Neutrophil (primary cell): Measurements from ENCODE around the gene OR6X1.
A peak's percentile ranks its signal among the peaks of the same experiment; 100 is the strongest.

Experiments
- H3K27ac ChIP-seq: fragments of 200-600 bp; sonication (generic); 2 replicates; pipeline ENCODE4 v1.5.1; 2016; ENCODE audit warnings: mild to moderate bottlenecking, moderate library complexity
- H3K27me3 ChIP-seq: fragments of 200-600 bp; sonication (generic); 2 replicates; pipeline ENCODE4 v1.6.0; 2016; ENCODE audit warnings: mild to moderate bottlenecking
- H3K36me3 ChIP-seq: fragments of 200-600 bp; sonication (generic); 2 replicates; pipeline ENCODE4 v1.5.1; 2017
- H3K4me1 ChIP-seq, 2 experiments: fragments of 200-600 bp in 1 of 2; sonication (generic) in 1 of 2; 1 replicate in 1 of 2; 2 replicates in 1 of 2; pipeline versions ENCODE4 v1.5.1 to v1.6.1; 2013 to 2016; ENCODE audit warnings: low read depth in 1 of 2, low read length in 1 of 2, mild to moderate bottlenecking in 1 of 2, moderate library complexity in 1 of 2; ENCODE audit not compliant: control insufficient read depth in 1 of 2, insufficient read depth in 1 of 2
- H3K4me3 ChIP-seq, 2 experiments: fragments of 200-600 bp in 1 of 2; sonication (generic) in 1 of 2; 1 replicate in 1 of 2; 2 replicates in 1 of 2; pipeline ENCODE4 v1.5.1; 2013 to 2016; ENCODE audit warnings: low read depth in 1 of 2, low read length in 1 of 2, mild to moderate bottlenecking in 1 of 2, moderate library complexity in 1 of 2
- H3K9me3 ChIP-seq: fragments of 200-600 bp; sonication (generic); 2 replicates; pipeline ENCODE4 v1.5.1; 2016
- CTCF ChIP-seq: fragments of 200-600 bp; sonication (generic); IDR thresholded peaks from 2 replicates; pipeline ENCODE4 v1.5.1; 2016; ENCODE audit warnings: antibody characterized with exemption

Gene OR6X1

GRCh38 chr11:123742031-123742723 lies 12.1 kb downstream of the OR6X1 start:
- no peak overlapping the region for H3K27ac ChIP-seq
- H3K27me3 ChIP-seq = peaks cover 34% of the 10 kb centered on the region
- no peaks in the 10 kb centered on the region for H3K36me3 ChIP-seq
- peaks cover 17 to 20% of the 10 kb centered on the region in 2 experiments for H3K4me1 ChIP-seq
- no peaks in the 10 kb centered on the region for H3K9me3 ChIP-seq
- peak overlapping the region; percentile 71 to 82 for H3K4me3 ChIP-seq
- no peak for TF ChIP-seq CTCF

- peak within 1 kb of the TSS; percentile 71 to 82 for H3K4me3 ChIP-seq
- peaks cover 30% of the 10 kb centered on the region for H3K27me3 ChIP-seq
- H3K4me1 ChIP-seq = peaks cover 17 to 20% of the 10 kb centered on the region in 2 experiments
- H3K9me3 ChIP-seq = no peaks in the 10 kb centered on the region
- H3K27ac ChIP-seq = peak within 1 kb of the TSS; percentile 16
- H3K36me3 ChIP-seq = no peaks in the 10 kb centered on the region
- no peak for TF ChIP-seq CTCF
These were observed 12.9 kb downstream of the OR6X1 start, which contains the start of gene ZNF202 for GRCh38 chr11:123741159-123742030. ZNF202 (minus strand) TSS chr11:123741660; CDS start chr11:123730888, 10,772 bp downstream.

GRCh38 chr11:123740787-123741158 lies 13.5 kb downstream of the OR6X1 start:
- H3K36me3 ChIP-seq = no peaks in the 10 kb centered on the region
- no peaks in the 10 kb centered on the region for H3K9me3 ChIP-seq
- H3K27me3 ChIP-seq = peaks cover 24% of the 10 kb centered on the region
- no peak overlapping the region for H3K27ac ChIP-seq
- H3K4me3 ChIP-seq = peak overlapping the region; percentile 71 to 82
- H3K4me1 ChIP-seq = peaks cover 17 to 20% of the 10 kb centered on the region in 2 experiments
- no peak for TF ChIP-seq CTCF

- no peak overlapping the region for H3K27ac ChIP-seq
- TF ChIP-seq CTCF = no peak
- no peaks in the 10 kb centered on the region for H3K9me3 ChIP-seq
- H3K4me3 ChIP-seq = no peak overlapping the region
- H3K4me1 ChIP-seq = peaks cover 17 to 20% of the 10 kb centered on the region in 2 experiments
- H3K27me3 ChIP-seq = peaks cover 1% of the 10 kb centered on the region
- H3K36me3 ChIP-seq = no peaks in the 10 kb centered on the region
These were observed 15.9 kb downstream of the OR6X1 start for GRCh38 chr11:123738374-123738773.

GRCh38 chr11:123736769-123737168 lies 17.5 kb downstream of the OR6X1 start:
- Histone ChIP-seq H3K4me1 (peaks cover 10 to 13% of the 10 kb centered on the region in 2 experiments), H3K4me3 (no peak overlapping the region), H3K9me3 (no peaks in the 10 kb centered on the region), H3K36me3 (no peaks in the 10 kb centered on the region), H3K27ac (no peak overlapping the region), H3K27me3 (no peaks in the 10 kb centered on the region)
- TF ChIP-seq CTCF = no peak
